Keratinocyte (primary cell): ENCODE data around the gene BEST1.

Experiments
- CTCF ChIP-seq, 3 experiments: IDR thresholded peaks in 1 of 3; conservative IDR thresholded peaks in 1 of 3; optimal IDR thresholded peaks in 1 of 3; 2 replicates in 2 of 3; 3 replicates in 1 of 3; pipeline versions ENCODE3 to v1.5.1; 2011; ENCODE audit warnings: low read length in 3 of 3, mild to moderate bottlenecking in 3 of 3, moderate library complexity in 2 of 3, control low read depth in 1 of 3, inconsistent platforms in 1 of 3; ENCODE audit not compliant: insufficient read depth in 2 of 3; ENCODE audit errors: extremely low read depth in 1 of 3
- EZH2 ChIP-seq: IDR thresholded peaks from one replicate; pipeline ENCODE4 v1.6.1; 2012; ENCODE audit warnings: inconsistent platforms, mild to moderate bottlenecking, low read length, moderate library complexity

- TF ChIP-seq EZH2 (no peak), CTCF (optimal IDR thresholded peaks at IDR 0.05 in 1 of 3, IDR thresholded peaks at IDR 0.05 in 1 of 3, conservative IDR thresholded peaks at IDR 0.05 in 1 of 3; ENCODE audit: extremely low read depth in 1 of 3, insufficient read depth in 2 of 3, low read length in 3 of 3) (no peak)
These were observed 19.2 kb upstream of the BEST1 start for GRCh38 chr11:61930933-61931332.
